ENCODE measurements around the gene FANCG. TPM values are rescaled to one million over a fixed set of nuclear protein-coding genes. Genes with fewer than 3 reads are reported as not detected.

Gene FANCG
- total RNA-seq, 1 donor: 32.2 TPM

- DNase-seq (ENCODE audit: low read depth): no peak
- no peak overlapping the region for H3K4me3 ChIP-seq (ENCODE audit: low read depth, low read length)
- TF ChIP-seq CTCF (IDR thresholded peaks at IDR 0.05; ENCODE audit: insufficient read depth, low read length): no peak
Observed at GRCh38 chr9:35074141-35074540, 5.6 kb downstream of the FANCG start.

GRCh38 chr9:35073279-35073612 is 6.5 kb downstream of the FANCG start:
- no peak for TF ChIP-seq CTCF (IDR thresholded peaks at IDR 0.05; ENCODE audit: insufficient read depth, low read length)
- DNase-seq (ENCODE audit: low read depth): no peak
- H3K4me3 ChIP-seq (ENCODE audit: low read depth, low read length): peak overlapping the region; percentile 42

GRCh38 chr9:35072461-35073278 is 7.1 kb downstream of the FANCG start, which contains the start of gene VCP:
Gene VCP, minus strand, starts transcription at chr9:35072625. Its CDS starts 272 bp downstream, at chr9:35072353.
- TF ChIP-seq CTCF (IDR thresholded peaks at IDR 0.05; ENCODE audit: insufficient read depth, low read length): no peak
- DNase-seq (ENCODE audit: low read depth): peak; percentile 99

GRCh38 chr9:35071814-35072460 is 7.8 kb downstream of the FANCG start:
- peak overlapping the region; percentile 90 for H3K4me3 ChIP-seq (ENCODE audit: low read depth, low read length)
- peak; percentile 83 for DNase-seq (ENCODE audit: low read depth)
- peak; percentile 9 for TF ChIP-seq CTCF (IDR thresholded peaks at IDR 0.05; ENCODE audit: insufficient read depth, low read length)

More at GRCh38 chr9:35072461-35073278, 7.1 kb downstream of the FANCG start, which contains the start of gene VCP:
- peak within 1 kb of the TSS; percentile 90 for H3K4me3 ChIP-seq (ENCODE audit: low read depth, low read length)

GRCh38 chr9:35070823-35071813 is 8.6 kb downstream of the FANCG start:
- peak overlapping the region; percentile 90 for H3K4me3 ChIP-seq (ENCODE audit: low read depth, low read length)
- DNase-seq (ENCODE audit: low read depth): peak; percentile 38
- TF ChIP-seq CTCF (IDR thresholded peaks at IDR 0.05; ENCODE audit: insufficient read depth, low read length): no peak

- no peak overlapping the region for H3K4me3 ChIP-seq (ENCODE audit: low read depth, low read length)
- DNase-seq (ENCODE audit: low read depth): no peak
- TF ChIP-seq CTCF (IDR thresholded peaks at IDR 0.05; ENCODE audit: insufficient read depth, low read length): no peak
Observed at GRCh38 chr9:35069020-35069419, 10.7 kb downstream of the FANCG start.

Data from fibroblast of the aortic adventitia (primary cell).